HepG2 (cell line): ENCODE results near the gene DNAAF8. TPM values are rescaled to one million over a fixed set of nuclear protein-coding genes. Genes with fewer than 3 reads are reported as not detected.

Experiments used
- ATAC-seq: fragments of 200-7000 bp; cut with Tn5 transposase; 3 replicates; pipeline ENCODE4 v1.9.1; 2020; ENCODE audit warnings: mild to moderate bottlenecking, moderate library complexity
- BruUV-seq: library from RNA; stranded (reverse); fragments of 400-500 nt; replicated peaks from 2 replicates; lab custom pipeline; 2021; lab: Mats Ljungman, UMichigan
- CTCF ChIA-PET: fragments of 300-600 bp; formaldehyde crosslinking; extraction: SDS; loops from one replicate; lab custom pipeline; 2021; ENCODE audit warnings: low total read pairs, inconsistent platforms, low intra/inter-chr PET ratio; lab: Yijun Ruan, JAX
- POLR2A ChIA-PET: fragments of 350-600 bp; sonication (Branson Sonifier 250); formaldehyde crosslinking; loops from one replicate; lab custom pipeline; 2020; ENCODE audit warnings: antibody characterized with exemption, inconsistent platforms; lab: Yijun Ruan, JAX
- DNase-seq: peaks from one replicate; pipeline ENCODE4 v3.0.0-alpha.2; 2015; ENCODE audit warnings: low spot score
- FAIRE-seq: peaks from 3 replicates; lab custom pipeline; 2011; peaks lifted over from hg19 to GRCh38; lab: Jason Lieb, UNC
- H2AFZ ChIP-seq: one replicate; pipeline ENCODE4 v1.6.1; 2011; ENCODE audit warnings: low read length, inconsistent platforms
- H3K27ac ChIP-seq: fragments of 300-600 bp; 3 replicates; pipeline ENCODE4 v1.8.0; 2011; ENCODE audit warnings: mixed run types, mild to moderate bottlenecking, mixed read lengths, low read length, inconsistent platforms; ENCODE audit not compliant: insufficient read depth; ENCODE audit errors: extremely low read length
- H3K27me3 ChIP-seq, 2 experiments: fragments of 200-600 bp in 1 of 2; 2 replicates in 1 of 2; 3 replicates in 1 of 2; pipeline versions ENCODE4 v1.6.0 to v1.8.0; 2011; ENCODE audit warnings: low read length in 2 of 2, mild to moderate bottlenecking in 2 of 2, moderate library complexity in 2 of 2, inconsistent platforms in 1 of 2; ENCODE audit not compliant: insufficient read depth in 2 of 2, control insufficient read depth in 1 of 2
- H3K36me3 ChIP-seq, 2 experiments: fragments of 200-600 bp in 1 of 2; replicated peaks in 1 of 2; 2 replicates in 1 of 2; 3 replicates in 1 of 2; pipeline versions ENCODE4 v1.5.1 to v1.8.0; 2011; ENCODE audit warnings: low read length in 2 of 2, inconsistent platforms in 1 of 2; ENCODE audit not compliant: insufficient read depth in 2 of 2, control insufficient read depth in 1 of 2
- H3K4me1 ChIP-seq: 2 replicates; pipeline ENCODE4 v1.5.1; 2012; ENCODE audit warnings: low read length, inconsistent platforms; ENCODE audit not compliant: insufficient read depth
- H3K4me2 ChIP-seq: 2 replicates; pipeline ENCODE4 v1.6.0; 2011; ENCODE audit warnings: low read depth, low read length, inconsistent platforms
- H3K4me3 ChIP-seq, 3 experiments: fragments of 200-600 bp in 1 of 3; sonication (generic), shearing (Covaris generic) in 1 of 3; replicated peaks in 1 of 3; 2 replicates each; pipeline ENCODE4 v1.5.1; 2011 to 2016; ENCODE audit warnings: low read length in 3 of 3, inconsistent platforms in 2 of 3, low read depth in 2 of 3, mild to moderate bottlenecking in 2 of 3, control low read depth in 1 of 3, mixed read lengths in 1 of 3; ENCODE audit not compliant: insufficient read depth in 1 of 3
- H3K79me2 ChIP-seq: one replicate; pipeline ENCODE4 v1.6.1; 2011; ENCODE audit warnings: low read length, inconsistent platforms; ENCODE audit not compliant: insufficient read depth
- H3K9ac ChIP-seq: 2 replicates; pipeline ENCODE4 v1.6.0; 2011; ENCODE audit warnings: mild to moderate bottlenecking, low read depth, low read length, inconsistent platforms; ENCODE audit not compliant: insufficient read depth
- H3K9me3 ChIP-seq: 2 replicates; pipeline ENCODE4 v1.5.1; 2012; ENCODE audit warnings: mild to moderate bottlenecking, low read length
- H4K20me1 ChIP-seq: 2 replicates; pipeline ENCODE4 v1.6.0; 2011; ENCODE audit warnings: inconsistent platforms, mild to moderate bottlenecking, low read length, moderate library complexity; ENCODE audit not compliant: insufficient read depth
- ARHGAP35 ChIP-seq: sonication (generic); formaldehyde crosslinking; IDR thresholded peaks from 2 replicates; pipeline ENCODE4 v1.9.0; 2022; ENCODE audit warnings: mild to moderate bottlenecking, inconsistent platforms, moderate library complexity, missing genetic modification reagents, borderline replicate concordance
- HNF1A ChIP-seq, 2 experiments: sonication (generic) in 1 of 2; formaldehyde crosslinking in 1 of 2; IDR thresholded peaks; 2 replicates each; pipeline versions ENCODE4 v1.4.0 to v1.6.1; 2016 to 2020; ENCODE audit warnings: borderline replicate concordance in 1 of 2, low read depth in 1 of 2, mild to moderate bottlenecking in 1 of 2, missing genetic modification reagents in 1 of 2
- HNF4G ChIP-seq, 2 experiments: sonication (generic) in 1 of 2; formaldehyde crosslinking in 1 of 2; IDR thresholded peaks; 2 replicates each; pipeline versions ENCODE4 v1.4.0 to v1.6.1; 2011 to 2020; ENCODE audit warnings: borderline replicate concordance in 2 of 2, low read depth in 2 of 2, mild to moderate bottlenecking in 2 of 2, low read length in 1 of 2, missing genetic modification reagents in 1 of 2, moderate library complexity in 1 of 2
- MED8 ChIP-seq: sonication (generic); formaldehyde crosslinking; IDR thresholded peaks from 2 replicates; pipeline ENCODE4 v1.8.1; 2023; ENCODE audit warnings: mild to moderate bottlenecking, missing genetic modification reagents; ENCODE audit not compliant: insufficient replicate concordance
- MTA3 ChIP-seq: sonication (generic); formaldehyde crosslinking; IDR thresholded peaks from 2 replicates; pipeline ENCODE4 v1.4.0; 2020; ENCODE audit warnings: missing genetic modification reagents
- NR2C2 ChIP-seq: sonication (generic); formaldehyde crosslinking; IDR thresholded peaks from 2 replicates; pipeline ENCODE4 v1.4.0; 2020; ENCODE audit warnings: missing genetic modification reagents, mild to moderate bottlenecking, moderate library complexity, borderline replicate concordance
- RFXANK ChIP-seq: IDR thresholded peaks from 2 replicates; pipeline ENCODE4 v1.6.1; 2016
- TARDBP ChIP-seq: sonication (generic); formaldehyde crosslinking; IDR thresholded peaks from 2 replicates; pipeline ENCODE4 v1.8.0; 2022; ENCODE audit warnings: mild to moderate bottlenecking, missing genetic modification reagents
- TBL1XR1 ChIP-seq: fragments of 150-350 bp; IDR thresholded peaks from 2 replicates; pipeline ENCODE4 v1.6.1; 2014; ENCODE audit warnings: borderline replicate concordance, low read length; ENCODE audit not compliant: partially characterized antibody
- ZNF20 ChIP-seq: sonication (generic); formaldehyde crosslinking; IDR thresholded peaks from 2 replicates; pipeline ENCODE4 v1.4.0; 2020; ENCODE audit warnings: mild to moderate bottlenecking, moderate library complexity, missing genetic modification reagents
- ZNF451 ChIP-seq: sonication (generic); formaldehyde crosslinking; IDR thresholded peaks from 2 replicates; pipeline ENCODE4 v1.5.0; 2020; ENCODE audit warnings: mild to moderate bottlenecking, missing genetic modification reagents
- ZNF501 ChIP-seq: sonication (generic); formaldehyde crosslinking; IDR thresholded peaks from 2 replicates; pipeline ENCODE4 v1.5.1; 2020; ENCODE audit warnings: mild to moderate bottlenecking, moderate library complexity, missing genetic modification reagents
- ZNF720 ChIP-seq: sonication (generic); formaldehyde crosslinking; IDR thresholded peaks from 2 replicates; pipeline ENCODE4 v1.4.0; 2020; ENCODE audit warnings: missing genetic modification reagents
- ZNF740 ChIP-seq: sonication (generic); formaldehyde crosslinking; IDR thresholded peaks from 2 replicates; pipeline ENCODE4 v1.4.0; 2020; ENCODE audit warnings: missing genetic modification reagents
- WGBS: methylation state at CpG from one replicate; pipeline ENCODE4 v1.1.6; 2017; ENCODE audit warnings: low lambda C conversion rate; 5-methylcytosine and 5-hydroxymethylcytosine counted together
- in situ Hi-C: cut with HindIII; loops from 2 replicates; pipeline ENCODE4 v1.10.0; 2017; ENCODE audit warnings: low pct_unique_long_range_greater_than_20kb; ENCODE audit not compliant: extremely low pct_ligation_motif_present
- intact Hi-C: fragments of 100-400 bp; cut with micrococcal nuclease; formaldehyde crosslinking; loops from one replicate; pipeline ENCODE4 v1.10.0; 2022; ENCODE audit not compliant: unreplicated experiment
- polyA plus RNA-seq, 8 experiments: library from polyadenylated mRNA; depleted of rRNA in 3 of 8; stranded (reverse) in 7 of 8; unstranded in 1 of 8; fragments of >200 nt; fragmentation: Illumina TruSeq in 4 of 8; extraction: Trizol in 4 of 8; gene quantifications; 2 replicates each; pipeline versions ENCODE4 v1.2.1 to v1.2.3, GENCODE V29; 2011 to 2016; ENCODE audit warnings: low read depth in 4 of 8, missing spikeins in 1 of 8, mixed read lengths in 1 of 8; ENCODE audit not compliant: insufficient read depth in 1 of 8
- total RNA-seq, 5 experiments: library from RNA; depleted of rRNA; stranded (reverse); fragments of >200 nt; fragmentation: Illumina TruSeq; extraction: Trizol; gene quantifications; 2 replicates each; pipeline ENCODE4 v1.2.3, GENCODE V29; 2016; ENCODE audit warnings: low read depth in 1 of 5

Gene DNAAF8
- total and polyA plus RNA-seq, 2 of the 13 experiments (the other 11 are each of a cell fraction or from before 2014, with no cell fraction given), result 0.44 TPM; not detected in 1

GRCh38 chr16:4692460-4693295, 41.7 kb upstream of the DNAAF8 start (continued):
- no peak for TF ChIP-seq HNF1A (IDR thresholded peaks at IDR 0.05; ENCODE audit: low read depth)
- 0 out of 2 replicates have a peak, but pooled peaks have one; percentile 1 for TF ChIP-seq HNF1A (CRISPR knock-in tag; IDR thresholded peaks at IDR 0.05; ENCODE audit: borderline replicate concordance)
- TF ChIP-seq ZNF501 (CRISPR knock-in tag), result peak; percentile 68
- no peak for TF ChIP-seq TBL1XR1
- TF ChIP-seq, all 625 proteins: peak for 32

- no peak within 1 kb of the TSS for H2AFZ ChIP-seq
- H4K20me1 ChIP-seq, result no peaks in the 10 kb centered on the region
- intact Hi-C loops (no loop called here), in situ Hi-C loops (no loop called here)
- ChIA-PET CTCF (no interaction called here), POLR2A (interaction anchor here (0.7 to 2.1 kb wide), 5 partner anchors 9 to 264 kb away, joined by 3 to 8 read pairs (median 3); partner anchors contain the start of genes ANKS3, DNAAF8 and SEC14L5)
- H3K27ac ChIP-seq, result peak within 1 kb of the TSS; percentile 67
- no peaks in the 10 kb centered on the region for H3K27me3 ChIP-seq
- peak; percentile 89 for DNase-seq
- peaks cover 3% of the 10 kb centered on the region for H3K79me2 ChIP-seq
- peaks cover 38% of the 10 kb centered on the region for H3K4me1 ChIP-seq
- no CpG with 5 or more reads among the region's 91 CpGs for WGBS
- H3K9ac ChIP-seq, result peak within 1 kb of the TSS; percentile 91
- H3K4me2 ChIP-seq, result peak within 1 kb of the TSS; percentile 98
- H3K36me3 ChIP-seq, result peaks cover 9 to 25% of the 10 kb centered on the region in 2 experiments
- H3K9me3 ChIP-seq, result no peaks in the 10 kb centered on the region
- ATAC-seq, result peak; percentile 85
- FAIRE-seq, result peak; percentile 90
- BruUV-seq, result no TSS peak
- H3K4me3 ChIP-seq, result peak within 1 kb of the TSS; percentile 73 to 96 (median 80)
- TF ChIP-seq MTA3 (CRISPR knock-in tag) (no peak), TARDBP (peak; percentile 42), ZNF720 (CRISPR knock-in tag) (no peak), RFXANK (CRISPR knock-in tag) (no peak), MED8 (peak; percentile 18), HNF4G (IDR thresholded peaks at IDR 0.05; ENCODE audit: borderline replicate concordance, low read depth, low read length) (no peak), HNF4G (CRISPR knock-in tag; IDR thresholded peaks at IDR 0.05; ENCODE audit: borderline replicate concordance, low read depth) (no peak; the same call in 1 of the 2 replicates), ZNF451 (peak; percentile 84; the same call in 1 of the 2 replicates), ZNF740 (CRISPR knock-in tag) (no peak), ZNF20 (CRISPR knock-in tag) (no peak), NR2C2 (CRISPR knock-in tag) (peak; percentile 72), ARHGAP35 (no peak)
Observed at GRCh38 chr16:4693296-4693955, 40.9 kb upstream of the DNAAF8 start, which contains the start of gene NUDT16L1. NUDT16L1 (plus strand) TSS chr16:4693562; CDS start chr16:4693727, 165 bp downstream.
